HG02885 (cell line): ENCODE results near the gene RSPO4.

Experiments
- ATAC-seq: cut with Tn5 transposase; IDR thresholded peaks from one replicate; pipeline ENCODE4 v1.9.1; 2021; ENCODE audit warnings: mild to moderate bottlenecking; ENCODE audit not compliant: unreplicated experiment, poor library complexity

Gene RSPO4

DNA sequence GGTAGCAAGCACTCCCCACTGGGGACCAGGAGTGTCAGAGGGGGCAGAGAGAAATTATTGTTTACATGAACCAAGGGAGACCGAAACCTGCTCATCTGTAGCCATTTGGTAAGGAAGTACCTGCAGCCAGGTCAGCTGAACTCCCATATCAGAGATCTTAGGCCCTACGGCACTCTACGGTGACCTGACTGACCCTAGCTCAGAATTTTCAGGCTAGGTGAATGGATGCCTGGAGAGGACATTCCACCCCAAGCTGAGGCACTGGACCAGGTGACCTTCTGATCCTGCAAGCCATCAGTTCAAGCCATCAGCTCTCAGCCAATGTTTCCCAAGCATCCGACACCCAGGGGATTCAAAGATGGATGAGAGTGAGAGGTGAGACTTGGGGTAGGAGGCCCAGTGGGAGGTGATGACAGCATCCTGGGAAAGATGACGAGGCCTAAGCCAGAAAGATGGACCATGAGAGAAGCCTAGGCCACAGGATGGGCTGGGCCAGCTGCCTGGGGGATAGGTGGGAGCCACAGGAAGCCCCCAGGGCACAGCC, 88.7 kb downstream of the RSPO4 start:
- ATAC-seq, result no peak

DNA sequence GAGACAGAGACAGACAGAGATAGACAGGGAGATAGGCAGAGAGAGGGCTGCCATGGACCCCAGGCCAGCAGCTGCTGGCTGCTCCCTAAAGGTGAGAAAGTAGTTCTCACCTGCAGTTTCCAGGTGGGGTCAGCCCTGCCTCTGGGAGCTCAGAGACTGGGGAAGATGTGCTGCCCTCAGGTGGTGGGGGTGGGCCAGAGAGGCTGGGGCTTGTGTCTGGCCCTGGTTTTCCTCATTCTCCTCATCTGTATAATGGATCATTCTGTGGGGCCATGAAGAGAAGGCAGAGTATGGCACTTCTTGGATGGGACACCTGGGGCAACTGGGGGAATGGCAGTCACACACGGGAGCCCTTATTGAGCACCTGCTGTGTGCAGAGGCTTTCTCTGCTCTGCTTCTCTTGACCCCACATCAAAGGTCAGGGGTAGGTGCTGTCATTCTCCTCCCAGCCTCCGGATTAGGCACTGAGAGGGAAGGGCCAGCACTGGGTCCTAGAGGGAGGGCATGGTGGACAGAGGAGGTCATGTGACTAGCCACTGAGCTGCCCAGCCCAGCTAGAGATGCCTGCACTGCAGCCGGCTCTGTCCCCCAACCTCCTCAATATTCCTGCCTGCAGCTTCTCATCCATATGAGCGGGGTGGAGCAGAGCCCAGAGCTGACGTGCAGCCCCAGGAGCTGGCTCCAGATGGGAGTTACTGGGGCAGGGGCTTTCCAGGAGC, 90.1 kb downstream of the RSPO4 start:
- ATAC-seq, result no peak

DNA sequence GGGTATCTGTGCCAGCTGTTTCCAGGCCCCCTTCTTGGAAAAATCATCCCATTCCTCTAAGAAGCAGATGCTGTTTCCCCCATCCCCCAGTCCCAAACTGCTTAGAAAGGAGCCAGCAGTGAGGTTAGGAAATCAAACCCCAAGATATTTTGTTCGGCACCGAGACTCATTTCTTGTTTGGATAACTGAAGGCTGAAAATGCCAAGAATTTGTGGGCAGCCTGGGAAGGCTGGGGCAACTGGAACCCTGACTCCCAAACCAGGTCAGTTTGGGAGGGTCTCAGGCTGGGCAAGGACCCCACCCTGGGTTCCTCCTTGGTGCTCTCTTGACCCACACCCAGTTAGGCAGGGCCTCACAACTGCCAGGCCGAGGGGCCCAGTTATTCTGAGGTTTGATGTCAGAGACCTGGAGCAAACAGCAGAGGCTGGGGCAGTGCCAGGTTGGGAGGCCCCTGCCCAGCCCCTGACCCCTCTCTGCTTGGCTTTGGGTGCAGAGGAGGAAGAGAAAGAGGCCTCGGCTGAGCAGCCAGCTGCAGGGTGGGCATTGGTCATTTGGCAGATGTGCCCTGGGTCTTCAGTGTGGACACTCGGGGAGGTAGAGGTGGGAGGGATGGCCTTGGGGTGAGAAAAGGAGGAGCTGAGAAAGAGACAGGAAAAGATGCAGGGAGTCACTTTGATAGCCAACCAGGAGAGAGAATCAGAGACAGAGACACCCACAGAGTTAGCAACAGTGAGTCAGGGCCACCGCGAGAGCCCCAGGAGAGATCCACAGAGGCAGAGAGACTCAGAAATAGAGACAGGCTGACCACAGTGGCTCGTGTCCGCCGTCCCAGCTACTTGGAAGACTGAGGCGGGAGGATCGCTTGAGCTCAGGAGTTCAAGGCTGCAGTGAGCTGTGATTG, 91.0 kb downstream of the RSPO4 start:
- no peak for ATAC-seq

DNA sequence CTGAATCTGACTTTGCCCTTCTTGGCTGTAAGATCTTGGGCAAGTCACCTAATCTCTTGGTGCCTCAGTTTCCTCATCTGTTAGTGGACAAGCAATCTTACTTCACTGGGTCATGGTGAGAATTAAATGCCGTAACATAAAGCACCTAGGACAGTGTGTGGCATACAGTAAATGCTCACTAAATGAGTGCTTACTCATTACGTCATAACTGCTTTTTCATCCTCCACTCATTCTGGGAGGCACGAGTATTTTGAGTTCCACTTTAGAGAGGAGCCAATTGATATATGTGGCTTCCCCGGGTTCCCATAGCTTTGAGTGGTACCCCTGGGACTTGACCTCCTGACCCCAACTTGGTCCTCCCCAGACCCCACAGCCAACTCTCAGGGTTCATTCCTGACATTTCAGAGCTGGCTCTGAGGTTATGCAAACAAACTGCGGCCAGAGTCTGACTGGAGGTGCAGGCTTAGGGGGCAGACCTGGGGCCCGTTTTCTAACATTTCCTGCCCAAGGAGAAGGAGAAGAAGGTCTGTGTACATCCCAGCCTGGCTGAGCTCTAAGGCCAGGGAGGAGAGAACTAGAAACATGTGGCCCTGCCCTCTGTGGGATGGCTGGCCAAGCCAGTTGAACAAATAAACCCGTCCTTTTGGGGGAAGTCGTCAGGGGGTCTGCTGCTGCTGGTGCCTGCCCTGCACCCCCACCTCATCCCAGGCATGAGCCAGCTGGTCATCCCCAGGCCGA, 91.8 kb downstream of the RSPO4 start:
- ATAC-seq, result no peak

GRCh38 chr20:909641-910040, 92.5 kb downstream of the RSPO4 start:
- no peak for ATAC-seq
